Lower leg skin (tissue), 3 donors: ENCODE data around the gene HGF.

Experiments
- POLR2A ChIP-seq, 2 donors: fragments of 450-650 bp; IDR thresholded peaks; one replicate each; pipeline ENCODE4 v1.6.1; 2016 to 2017; ENCODE audit warnings: antibody characterized with exemption in 2 of 2, mild to moderate bottlenecking in 1 of 2, moderate library complexity in 1 of 2
- TF ChIP-seq, protein P1 (sequence below), 3 donors: fragments of 450-650 bp; IDR thresholded peaks; one replicate each; pipeline ENCODE4 v1.5.1; 2016; ENCODE audit warnings: antibody characterized with exemption in 3 of 3, mild to moderate bottlenecking in 3 of 3, moderate library complexity in 2 of 3

DNA sequence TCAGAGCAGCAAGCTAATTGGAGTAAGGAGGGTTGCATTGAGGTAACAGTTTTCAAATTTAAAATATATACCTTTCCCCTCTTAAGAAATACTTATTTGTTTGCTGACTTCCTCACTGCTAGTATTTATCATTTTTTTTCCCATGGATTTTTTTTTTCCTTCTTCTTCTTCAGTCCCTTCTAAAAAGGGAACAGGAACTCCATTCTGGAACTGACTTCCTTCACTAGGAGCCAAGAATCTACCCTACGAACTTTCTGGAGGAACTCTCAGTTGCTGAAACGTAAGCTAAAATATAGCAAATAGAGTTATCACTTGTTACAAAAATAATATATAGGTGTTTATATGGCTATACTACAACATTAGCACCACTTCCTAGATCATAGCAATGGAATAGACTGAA, 95.4 kb downstream of the HGF start:
- TF ChIP-seq, protein P1, sequence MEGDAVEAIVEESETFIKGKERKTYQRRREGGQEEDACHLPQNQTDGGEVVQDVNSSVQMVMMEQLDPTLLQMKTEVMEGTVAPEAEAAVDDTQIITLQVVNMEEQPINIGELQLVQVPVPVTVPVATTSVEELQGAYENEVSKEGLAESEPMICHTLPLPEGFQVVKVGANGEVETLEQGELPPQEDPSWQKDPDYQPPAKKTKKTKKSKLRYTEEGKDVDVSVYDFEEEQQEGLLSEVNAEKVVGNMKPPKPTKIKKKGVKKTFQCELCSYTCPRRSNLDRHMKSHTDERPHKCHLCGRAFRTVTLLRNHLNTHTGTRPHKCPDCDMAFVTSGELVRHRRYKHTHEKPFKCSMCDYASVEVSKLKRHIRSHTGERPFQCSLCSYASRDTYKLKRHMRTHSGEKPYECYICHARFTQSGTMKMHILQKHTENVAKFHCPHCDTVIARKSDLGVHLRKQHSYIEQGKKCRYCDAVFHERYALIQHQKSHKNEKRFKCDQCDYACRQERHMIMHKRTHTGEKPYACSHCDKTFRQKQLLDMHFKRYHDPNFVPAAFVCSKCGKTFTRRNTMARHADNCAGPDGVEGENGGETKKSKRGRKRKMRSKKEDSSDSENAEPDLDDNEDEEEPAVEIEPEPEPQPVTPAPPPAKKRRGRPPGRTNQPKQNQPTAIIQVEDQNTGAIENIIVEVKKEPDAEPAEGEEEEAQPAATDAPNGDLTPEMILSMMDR (IDR thresholded peaks at IDR 0.05) = no peak
- TF ChIP-seq POLR2A (IDR thresholded peaks at IDR 0.05) = no peak
